Colon (tissue), 2 donors: ENCODE measurements around the gene AKNAD1.
"Not testable (repeated sequence)": the region's sequence is repeated elsewhere in the genome, so short reads cannot be mapped to it uniquely, and the experiment has no call there.

Source experiments
- FAIRE-seq: peaks from 2 replicates; lab custom pipeline; 2012; peaks lifted over from hg19 to GRCh38; lab: Jason Lieb, UNC
- donor health status: control.
- donor health status: control.

The AKNAD1 gene

GRCh38 chr1:108785264-108785663 is 71.6 kb downstream of the AKNAD1 start:
- FAIRE-seq = no peak

- not testable (repeated sequence) for FAIRE-seq
Observed at GRCh38 chr1:108781575-108781944, 75.3 kb downstream of the AKNAD1 start.

DNA sequence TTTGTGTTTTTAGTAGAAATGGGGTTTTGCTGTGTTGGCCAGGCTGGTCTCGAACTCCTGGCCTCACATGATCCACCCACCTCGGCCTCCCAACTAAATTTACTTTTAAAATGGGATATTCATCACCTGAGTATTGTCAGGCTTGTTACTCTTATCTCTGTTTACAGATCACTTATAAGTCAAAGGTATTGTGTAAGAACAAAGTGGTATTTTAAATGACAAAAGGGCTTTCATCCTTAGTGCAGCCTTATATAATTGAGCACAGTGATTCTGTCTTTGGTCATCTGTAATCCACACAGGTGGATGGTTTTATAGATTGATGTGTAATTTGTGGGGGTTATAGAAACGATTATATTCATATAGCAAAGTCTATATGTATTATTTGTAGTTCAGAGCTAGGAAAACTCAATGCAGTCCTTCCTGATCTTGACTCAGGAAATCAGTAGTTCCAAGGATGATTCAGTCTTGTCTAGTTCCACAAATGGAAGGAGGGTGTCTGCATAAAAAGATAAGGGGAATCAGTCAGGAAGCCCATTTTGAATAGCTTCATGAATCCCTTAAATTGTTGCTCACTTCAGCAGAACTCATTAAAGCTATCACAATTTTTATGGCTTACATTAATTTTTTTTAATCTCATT is 75.8 kb downstream of the AKNAD1 start:
- FAIRE-seq = no peak

DNA sequence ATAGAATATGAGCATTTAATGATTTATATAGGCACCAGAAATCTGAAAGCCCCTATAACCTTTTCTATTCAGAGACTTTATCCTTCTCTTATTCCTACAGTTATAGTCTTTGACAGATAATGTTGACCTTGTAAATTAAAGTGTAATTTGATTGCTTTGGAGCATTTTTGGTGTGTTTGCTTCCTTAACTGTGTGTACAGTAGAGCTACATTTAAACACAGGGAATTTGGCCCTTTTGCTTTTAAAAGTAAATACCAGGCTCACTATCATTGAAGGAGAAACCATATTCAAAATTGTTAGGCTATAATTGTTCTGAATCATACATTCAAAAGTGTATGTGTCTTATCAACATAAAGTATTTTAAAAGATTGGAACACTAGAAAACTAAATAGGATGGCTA is 77.4 kb downstream of the AKNAD1 start:
- no peak for FAIRE-seq

DNA sequence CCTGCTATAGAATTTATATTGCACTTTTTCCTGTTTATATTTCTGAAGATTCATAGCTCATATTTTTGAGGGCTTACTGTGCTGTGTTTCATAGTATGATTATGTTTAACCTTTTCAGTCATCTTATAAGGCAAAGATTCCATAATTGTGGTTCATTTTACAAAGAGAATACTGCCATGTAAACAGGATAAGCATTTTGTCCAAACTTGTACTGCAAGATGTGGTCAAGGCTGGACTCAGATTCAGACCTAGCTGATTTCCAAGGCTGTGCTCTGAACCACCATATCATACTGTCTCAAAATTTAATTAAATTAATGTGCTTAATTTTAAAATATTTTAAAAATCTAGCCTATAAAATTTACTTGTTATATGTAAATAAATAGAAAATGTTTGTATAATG is 79.1 kb downstream of the AKNAD1 start:
- FAIRE-seq = peak; percentile 33

DNA sequence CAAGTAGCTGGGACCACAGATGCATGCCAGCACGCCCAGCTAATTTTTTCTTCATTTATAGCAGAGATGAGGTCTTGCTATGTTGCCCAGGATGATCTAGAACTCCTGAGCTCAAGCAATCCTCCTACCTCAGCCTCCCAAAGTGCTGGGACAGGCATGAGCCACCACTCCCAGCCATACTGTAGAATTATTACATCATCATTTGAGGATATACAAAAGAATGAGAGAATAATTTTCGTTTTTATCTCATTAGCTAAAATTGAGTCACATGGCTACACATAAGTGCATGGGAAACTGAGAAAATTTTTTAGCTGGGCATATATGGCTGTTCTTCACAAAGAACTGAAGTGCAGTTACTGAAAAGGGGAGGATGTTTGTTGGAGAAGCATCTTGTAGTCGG is 89.2 kb downstream of the AKNAD1 start:
- FAIRE-seq = no peak

DNA sequence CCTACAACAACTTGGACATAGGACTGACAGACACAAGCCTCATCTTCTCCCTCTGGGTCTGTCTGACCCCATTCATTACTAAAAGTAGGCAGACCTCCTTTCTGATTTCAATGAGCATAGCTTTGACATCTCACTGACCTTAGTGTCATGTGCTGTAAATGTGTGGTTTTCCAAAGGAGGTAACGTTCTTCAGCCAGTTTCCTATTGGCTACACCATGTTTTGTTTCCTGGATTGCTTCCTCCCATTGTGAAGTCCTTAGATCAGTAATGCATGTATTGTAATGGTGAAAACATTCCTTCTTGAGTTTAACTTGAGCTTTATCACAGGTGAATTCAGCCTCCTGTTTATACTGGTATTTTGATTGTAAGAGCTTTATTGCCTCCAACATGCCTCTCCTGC is 89.8 kb downstream of the AKNAD1 start:
- no peak for FAIRE-seq
